OCI-LY7 (cell line): Measurements from ENCODE around the gene CHRNB4. TPM values are rescaled to one million over a fixed set of nuclear protein-coding genes. Genes with fewer than 3 reads are reported as not detected.

Experiments used
- BruUV-seq: library from RNA; stranded (reverse); fragments of 400-500 nt; replicated peaks from 2 replicates; lab custom pipeline; 2021; lab: Mats Ljungman, UMichigan
- CTCF ChIA-PET: fragments of 300-600 bp; sonication (Branson Sonifier 250); formaldehyde crosslinking; loops from one replicate; lab custom pipeline; 2022; ENCODE audit warnings: antibody characterized with exemption; ENCODE audit not compliant: unreplicated experiment; lab: Charles Lee
- POLR2A ChIA-PET: fragments of 300-600 bp; sonication (Branson Sonifier 250); formaldehyde crosslinking; loops from one replicate; lab custom pipeline; 2022; ENCODE audit warnings: antibody characterized with exemption; lab: Charles Lee
- DNase-seq: peaks from one replicate; pipeline ENCODE4 v3.0.0-alpha.2; 2015; ENCODE audit warnings: low spot score
- H2AFZ ChIP-seq: fragments of 200-600 bp; sonication (generic), shearing (Covaris generic); 2 replicates; pipeline ENCODE4 v1.6.1; 2014; ENCODE audit warnings: mild to moderate bottlenecking, antibody characterized with exemption, low read length, moderate library complexity
- H3K27ac ChIP-seq: fragments of 200-600 bp; sonication (generic); 2 replicates; pipeline ENCODE4 v1.5.1; 2014; ENCODE audit warnings: mixed run types, low read depth, mild to moderate bottlenecking, moderate library complexity, low read length, inconsistent platforms; ENCODE audit not compliant: poor library complexity, severe bottlenecking
- H3K36me3 ChIP-seq: fragments of 200-600 bp; sonication (generic); 2 replicates; pipeline ENCODE4 v1.6.1; 2014; ENCODE audit warnings: mild to moderate bottlenecking, antibody characterized with exemption, low read length, moderate library complexity, mixed read lengths; ENCODE audit not compliant: insufficient read depth
- H3K4me1 ChIP-seq: fragments of 200-600 bp; sonication (generic); 2 replicates; pipeline ENCODE4 v1.5.1; 2014; ENCODE audit warnings: mild to moderate bottlenecking, low read length; ENCODE audit not compliant: insufficient read depth, poor library complexity, severe bottlenecking
- H3K4me2 ChIP-seq: fragments of 200-600 bp; sonication (generic); 2 replicates; pipeline ENCODE4 v1.6.1; 2014; ENCODE audit warnings: mild to moderate bottlenecking, low read length
- H3K4me3 ChIP-seq: fragments of 200-600 bp; sonication (generic); 2 replicates; pipeline ENCODE4 v1.5.1; 2014; ENCODE audit warnings: mild to moderate bottlenecking, low read depth, low read length; ENCODE audit not compliant: poor library complexity, severe bottlenecking
- H3K79me2 ChIP-seq: fragments of 200-600 bp; sonication (generic); 2 replicates; pipeline ENCODE4 v1.6.1; 2016; ENCODE audit warnings: low read depth, mild to moderate bottlenecking, low read length, moderate library complexity, mixed read lengths; ENCODE audit not compliant: insufficient read depth
- H3K9me2 ChIP-seq: fragments of 200-600 bp; sonication (generic); 2 replicates; pipeline ENCODE4 v1.6.1; 2016; ENCODE audit warnings: mild to moderate bottlenecking, low read length, mixed read lengths; ENCODE audit not compliant: insufficient read depth
- H3K9me3 ChIP-seq: fragments of 200-600 bp; sonication (generic); 2 replicates; pipeline ENCODE4 v1.6.1; 2014; ENCODE audit warnings: mild to moderate bottlenecking, mixed run types, low read length, mixed read lengths
- H4K20me1 ChIP-seq: fragments of 200-600 bp; sonication (generic); 2 replicates; pipeline ENCODE4 v1.6.1; 2014; ENCODE audit warnings: mild to moderate bottlenecking, antibody characterized with exemption, low read length, moderate library complexity, mixed read lengths; ENCODE audit not compliant: insufficient read depth
- EZH2phosphoT487 ChIP-seq: fragments of 200-600 bp; sonication (generic); IDR thresholded peaks from 2 replicates; pipeline ENCODE4 v1.6.1; 2018; ENCODE audit warnings: low read depth, borderline replicate concordance, mild to moderate bottlenecking, mixed run types, antibody characterized with exemption, low read length, moderate library complexity, mixed read lengths
- intact Hi-C: fragments of 100-400 bp; cut with micrococcal nuclease; formaldehyde crosslinking; loops from one replicate; pipeline ENCODE4 v1.10.0; 2022; ENCODE audit not compliant: unreplicated experiment
- small RNA-seq: library from RNA; depleted of rRNA; stranded (forward); fragments of <200 nt; gene quantifications from one replicate; pipeline ENCODE3, GENCODE V24; 2014
- total RNA-seq, 2 experiments: library from RNA; depleted of rRNA in 1 of 2; stranded (reverse); fragments of >200 nt in 1 of 2; shearing (Covaris generic) in 1 of 2; gene quantifications; 2 replicates each; pipeline ENCODE4 v1.2.3, GENCODE V29; 2014 to 2022
- TF ChIP-seq, protein P1 (sequence below): fragments of 200-600 bp; sonication (generic); conservative IDR thresholded peaks from 2 replicates; pipeline ENCODE4 v1.5.1; 2014; ENCODE audit warnings: mild to moderate bottlenecking, antibody characterized with exemption, low read length, moderate library complexity, mixed read lengths

The CHRNB4 gene
- total RNA-seq, 2 experiments from 2014 or later, result not detected

DNA sequence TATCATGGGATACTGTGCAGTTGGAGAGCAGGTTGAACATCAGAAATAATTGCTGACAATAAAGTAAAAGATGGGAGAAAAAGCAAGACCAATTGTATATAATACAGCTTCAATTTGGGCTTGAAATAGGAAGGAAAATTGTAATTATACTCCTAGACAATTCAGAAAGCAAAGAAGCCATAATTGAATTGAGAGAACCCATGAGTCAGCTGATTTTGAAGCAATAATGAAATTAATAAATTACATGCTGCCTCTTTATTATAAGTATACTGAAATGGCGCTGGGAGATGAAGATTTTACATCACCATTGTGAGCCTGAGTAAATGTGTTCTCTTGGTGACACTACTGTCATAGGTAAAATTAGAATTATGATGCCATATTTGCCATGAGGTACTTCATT lies 43.4 kb downstream of the CHRNB4 start:
- no peak for DNase-seq
- Histone ChIP-seq H3K9me2 (no peaks in the 10 kb centered on the region), H3K4me3 (no peak overlapping the region), H3K4me2 (no peak overlapping the region), H4K20me1 (no peaks in the 10 kb centered on the region), H3K27ac (no peak overlapping the region), H3K36me3 (peaks cover 3% of the 10 kb centered on the region; the same call in 1 of the 2 replicates), H3K79me2 (no peaks in the 10 kb centered on the region), H3K4me1 (no peaks in the 10 kb centered on the region), H2AFZ (no peak overlapping the region), H3K9me3 (no peaks in the 10 kb centered on the region)
- intact Hi-C loops, result no loop called here
- CTCF ChIA-PET, result no interaction called here
- TF ChIP-seq, protein P1, sequence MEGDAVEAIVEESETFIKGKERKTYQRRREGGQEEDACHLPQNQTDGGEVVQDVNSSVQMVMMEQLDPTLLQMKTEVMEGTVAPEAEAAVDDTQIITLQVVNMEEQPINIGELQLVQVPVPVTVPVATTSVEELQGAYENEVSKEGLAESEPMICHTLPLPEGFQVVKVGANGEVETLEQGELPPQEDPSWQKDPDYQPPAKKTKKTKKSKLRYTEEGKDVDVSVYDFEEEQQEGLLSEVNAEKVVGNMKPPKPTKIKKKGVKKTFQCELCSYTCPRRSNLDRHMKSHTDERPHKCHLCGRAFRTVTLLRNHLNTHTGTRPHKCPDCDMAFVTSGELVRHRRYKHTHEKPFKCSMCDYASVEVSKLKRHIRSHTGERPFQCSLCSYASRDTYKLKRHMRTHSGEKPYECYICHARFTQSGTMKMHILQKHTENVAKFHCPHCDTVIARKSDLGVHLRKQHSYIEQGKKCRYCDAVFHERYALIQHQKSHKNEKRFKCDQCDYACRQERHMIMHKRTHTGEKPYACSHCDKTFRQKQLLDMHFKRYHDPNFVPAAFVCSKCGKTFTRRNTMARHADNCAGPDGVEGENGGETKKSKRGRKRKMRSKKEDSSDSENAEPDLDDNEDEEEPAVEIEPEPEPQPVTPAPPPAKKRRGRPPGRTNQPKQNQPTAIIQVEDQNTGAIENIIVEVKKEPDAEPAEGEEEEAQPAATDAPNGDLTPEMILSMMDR, result no peak
- TF ChIP-seq EZH2phosphoT487, result no peak
- POLR2A ChIA-PET, result no interaction called here
- BruUV-seq, result no TSS peak

DNA sequence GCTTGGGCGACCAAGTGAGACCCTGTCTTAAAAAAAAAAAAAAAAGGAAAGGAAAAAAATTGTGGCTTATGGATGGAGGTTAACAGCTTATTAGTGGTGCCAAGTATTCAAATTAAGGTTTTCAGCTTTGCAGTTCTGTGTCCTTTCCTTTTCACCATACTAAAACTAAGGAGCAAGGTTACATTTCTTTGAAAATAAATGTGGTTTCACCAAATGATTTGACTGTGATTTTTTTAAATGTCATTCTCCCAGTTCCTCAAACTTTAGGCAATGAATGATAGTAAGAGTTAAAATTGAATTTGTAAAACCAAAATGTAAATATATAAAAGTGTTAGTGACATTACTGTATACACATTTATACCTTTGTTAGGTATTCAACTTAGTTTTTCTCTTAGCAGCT lies 66.1 kb downstream of the CHRNB4 start:
- Histone ChIP-seq H3K36me3 (no peaks in the 10 kb centered on the region), H3K9me2 (no peaks in the 10 kb centered on the region), H3K27ac (no peak overlapping the region), H2AFZ (no peak overlapping the region), H3K4me3 (no peak overlapping the region), H3K79me2 (no peaks in the 10 kb centered on the region), H3K4me2 (no peak overlapping the region), H3K9me3 (no peaks in the 10 kb centered on the region), H3K4me1 (peaks cover 5% of the 10 kb centered on the region), H4K20me1 (no peaks in the 10 kb centered on the region)
- BruUV-seq, result no TSS peak
- CTCF ChIA-PET, result no interaction called here
- intact Hi-C loops, result no loop called here
- TF ChIP-seq, protein P1, result no peak
- TF ChIP-seq EZH2phosphoT487, result no peak
- no peak for DNase-seq
- POLR2A ChIA-PET, result interaction anchor here (1.4 kb wide), 1 partner anchor 35 kb away, joined by 4 read pairs; the partner anchor contains the start of gene PSMA4

Small RNAs within 50 kb of the gene (small RNA-seq; reads per million reads assigned to genes)
- gene AC067863.2, result not detected

Other genes with a start within 250 kb of the CHRNB4 start
- 22.7 and 27.1 TPM in 2 replicates for gene IREB2, start 203.0 kb downstream of the CHRNB4 start, total RNA-seq (2014; rRNA removed; shearing (Covaris generic))
- gene IREB2, start 203.0 kb downstream of the CHRNB4 start, total RNA-seq (2022), result 70.7 and 77.6 TPM in 2 replicates
- gene HYKK, start 133.6 kb downstream of the CHRNB4 start, total RNA-seq (2014; rRNA removed; shearing (Covaris generic)), result 0.31 TPM in 1 of 2 replicates, not detected in the other
- 0.40 and 0.42 TPM in 2 replicates for gene HYKK, start 133.6 kb downstream of the CHRNB4 start, total RNA-seq (2022)
- 186 and 189 TPM in 2 replicates for gene PSMA4, start 100.8 kb downstream of the CHRNB4 start, total RNA-seq (2014; rRNA removed; shearing (Covaris generic))
- gene PSMA4, start 100.8 kb downstream of the CHRNB4 start, total RNA-seq (2022), result 249 and 254 TPM in 2 replicates
- gene CHRNA5, start 75.7 kb downstream of the CHRNB4 start, total RNA-seq (2014; rRNA removed; shearing (Covaris generic)), result 2.8 and 11.6 TPM in 2 replicates
- gene CHRNA5, start 75.7 kb downstream of the CHRNB4 start, total RNA-seq (2022), result 8.3 and 9.1 TPM in 2 replicates
- not detected in 2 replicates for gene CHRNA3, start 20.2 kb downstream of the CHRNB4 start, total RNA-seq (2014; rRNA removed; shearing (Covaris generic))
- not detected in 2 replicates for gene CHRNA3, start 20.2 kb downstream of the CHRNB4 start, total RNA-seq (2022)
- gene ADAMTS7, start 170.3 kb upstream of the CHRNB4 start, total RNA-seq (2014; rRNA removed; shearing (Covaris generic)), result 0.13 and 0.19 TPM in 2 replicates
- gene ADAMTS7, start 170.3 kb upstream of the CHRNB4 start, total RNA-seq (2022), result 0.08 and 0.11 TPM in 2 replicates
- 152 and 276 TPM in 2 replicates for gene MORF4L1, start 231.7 kb upstream of the CHRNB4 start, total RNA-seq (2014; rRNA removed; shearing (Covaris generic))
- 284 and 286 TPM in 2 replicates for gene MORF4L1, start 231.7 kb upstream of the CHRNB4 start, total RNA-seq (2022)